Measurements from ENCODE around the gene RTCB. TPM values are rescaled to one million over a fixed set of nuclear protein-coding genes. Genes with fewer than 3 reads are reported as not detected.

The RTCB gene
- total RNA-seq, 1 experiment from 2014 or later, result 101 TPM

- Histone ChIP-seq H3K27ac (ENCODE audit: insufficient read length, low read depth, low read length) (no peak overlapping the region), H3K23me2 (ENCODE audit: insufficient read length, low read depth, low read length, poor library complexity, severe bottlenecking) (no peaks in the 10 kb centered on the region), H2BK12ac (ENCODE audit: insufficient read length, low read depth, low read length) (no peak overlapping the region), H4K91ac (ENCODE audit: insufficient read length, low read depth, low read length) (no peak overlapping the region), H3K4me2 (ENCODE audit: insufficient read depth, insufficient read length, low read length) (no peak overlapping the region), H2BK5ac (ENCODE audit: insufficient read length, low read length) (no peak overlapping the region), H3T11ph (ENCODE audit: low read length) (no peak overlapping the region), H3K9ac (ENCODE audit: extremely low read depth, insufficient read length, low read length) (no peak overlapping the region), H2BK120ac (ENCODE audit: low read depth, low read length, poor library complexity, severe bottlenecking) (no peak overlapping the region), H3K27me3 (ENCODE audit: insufficient read depth, low read length) (no peaks in the 10 kb centered on the region; the same call in 1 of the 2 replicates), H3K56ac (ENCODE audit: insufficient read length, low read depth, low read length) (no peak overlapping the region), H3K4me1 (ENCODE audit: insufficient read depth, low read length) (no peaks in the 10 kb centered on the region), H3K9me3 (ENCODE audit: control insufficient read depth, low read depth, low read length) (no peaks in the 10 kb centered on the region), H2BK20ac (ENCODE audit: low read depth, low read length, poor library complexity, severe bottlenecking) (no peak overlapping the region), H4K5ac (ENCODE audit: insufficient read length, low read depth, low read length) (no peak overlapping the region), H2AFZ (ENCODE audit: low read length) (no peak overlapping the region), H3K23ac (ENCODE audit: insufficient read length, low read depth, low read length) (no peak overlapping the region), H2AK5ac (ENCODE audit: insufficient read length, low read length) (no peak overlapping the region), H4K8ac (replicated peaks; ENCODE audit: insufficient read length, low read depth, low read length) (no peak overlapping the region), H2BK15ac (ENCODE audit: low read depth, low read length) (no peak overlapping the region), H3K14ac (ENCODE audit: insufficient read depth, low read length) (no peak overlapping the region), H3K79me2 (ENCODE audit: insufficient read depth, low read length) (no peaks in the 10 kb centered on the region), H4K20me1 (ENCODE audit: control insufficient read depth, insufficient read depth, insufficient read length) (no peaks in the 10 kb centered on the region), H3K4ac (ENCODE audit: low read depth, low read length) (no peak overlapping the region), H3K79me1 (ENCODE audit: insufficient read depth, low read depth, low read length, poor library complexity, severe bottlenecking) (no peaks in the 10 kb centered on the region), H3K18ac (ENCODE audit: insufficient read length, low read depth, low read length) (no peak overlapping the region)
- H3K9me3 Mint-ChIP-seq, result no peaks in the 10 kb centered on the region
- H3K36me3 Mint-ChIP-seq (ENCODE audit: insufficient read depth in 1 of 3, low read depth in 3 of 3), result no peaks in the 10 kb centered on the region
- TF ChIP-seq CTCF (conservative IDR thresholded peaks at IDR 0.05), result no peak
- H3K4me1 Mint-ChIP-seq, result no peaks in the 10 kb centered on the region
- no peak overlapping the region for H3K4me3 Mint-ChIP-seq
- H3K27ac Mint-ChIP-seq, result no peak overlapping the region
- H3K27me3 Mint-ChIP-seq (ENCODE audit: low read depth), result peaks cover 35% of the 10 kb centered on the region
- DNase-seq, result no peak
- no CpG with 5 or more reads among the region's 4 CpGs for WGBS (ENCODE audit: extremely low coverage, insufficient read length, low lambda C conversion rate)
Observed at GRCh38 chr22:32448980-32449379, 36.9 kb upstream of the RTCB start.

All from H9 (cell line).